Thyroid gland (tissue), 4 donors: ENCODE data around the gene DVL1.

ENCODE experiments used
- CTCF ChIP-seq, 6 experiments: fragments of 200-600 bp in 3 of 6; fragments of 450-650 bp in 3 of 6; sonication (generic) in 3 of 6; IDR thresholded peaks; one replicate each; pipeline ENCODE4 v1.5.1; 2016 to 2019; ENCODE audit warnings: antibody characterized with exemption in 6 of 6, mild to moderate bottlenecking in 2 of 6, inconsistent platforms in 1 of 6, moderate library complexity in 1 of 6
- POLR2A ChIP-seq, 2 donors: fragments of 450-650 bp; IDR thresholded peaks; one replicate each; pipeline ENCODE4 v1.6.1; 2017; ENCODE audit warnings: antibody characterized with exemption in 2 of 2, mild to moderate bottlenecking in 2 of 2, moderate library complexity in 1 of 2

DNA sequence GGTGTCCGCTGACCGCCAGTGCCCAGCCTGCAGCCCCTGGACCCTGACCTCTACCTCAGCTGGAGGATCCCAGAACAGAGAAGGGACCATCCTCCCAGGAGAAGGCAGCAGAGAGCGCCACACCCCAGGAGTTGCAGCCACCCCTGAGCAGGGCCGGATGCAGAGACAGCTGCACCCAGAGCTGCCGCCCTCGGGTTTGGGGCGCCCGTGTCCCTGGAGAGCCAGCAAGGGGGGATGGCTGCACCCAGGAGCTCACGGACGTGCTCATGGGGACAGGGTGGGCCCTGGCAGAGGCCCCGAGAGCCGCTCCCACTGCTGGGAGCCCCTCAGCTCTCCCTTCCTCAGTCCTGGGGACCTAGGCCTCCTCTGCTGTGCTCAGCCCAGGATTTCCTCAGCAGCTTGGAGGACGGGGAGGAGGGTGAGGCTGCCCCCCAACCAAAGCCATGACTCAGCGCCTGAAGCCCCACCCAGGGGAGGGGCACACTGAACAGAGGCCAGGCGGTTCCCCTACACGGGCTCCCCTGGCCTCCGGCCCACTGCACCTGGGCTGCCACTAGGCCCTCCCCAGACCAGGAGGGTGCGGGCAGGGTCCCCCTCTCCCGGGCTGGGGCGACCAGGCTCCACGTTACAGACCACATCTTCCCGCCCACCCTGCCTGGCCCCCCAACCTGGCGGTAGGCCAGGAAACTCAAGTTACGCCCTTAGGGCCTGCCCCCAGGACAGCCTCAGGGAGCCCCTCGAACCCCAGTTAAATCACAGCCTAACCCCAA is 43.7 kb downstream of the DVL1 start:
- TF ChIP-seq CTCF (IDR thresholded peaks at IDR 0.05): no peak
- no peak for TF ChIP-seq POLR2A (IDR thresholded peaks at IDR 0.05)
